ENCODE data around the gene MAML3.

MAML3 gene

GRCh38 chr4:140123666-140124377 lies 30.2 kb downstream of the MAML3 start:
- no peak overlapping the region for H3K4me3 ChIP-seq (ENCODE audit: low read depth in 1 of 2, low read length in 2 of 2)
- no peak overlapping the region for H3K27ac ChIP-seq (ENCODE audit: low read length)
- no peaks in the 10 kb centered on the region for H3K36me3 ChIP-seq (ENCODE audit: control insufficient read depth in 1 of 2, insufficient read depth in 2 of 2, low read length in 2 of 2)
- no peaks in the 10 kb centered on the region for H3K27me3 ChIP-seq (ENCODE audit: low read depth, low read length)
- H3K9me3 ChIP-seq (ENCODE audit: control insufficient read depth in 1 of 2, low read length in 2 of 2) = no peaks in the 10 kb centered on the region
- no peaks in the 10 kb centered on the region for H3K4me1 ChIP-seq (ENCODE audit: control insufficient read depth in 1 of 2, insufficient read depth in 2 of 2, low read length in 2 of 2)

DNA sequence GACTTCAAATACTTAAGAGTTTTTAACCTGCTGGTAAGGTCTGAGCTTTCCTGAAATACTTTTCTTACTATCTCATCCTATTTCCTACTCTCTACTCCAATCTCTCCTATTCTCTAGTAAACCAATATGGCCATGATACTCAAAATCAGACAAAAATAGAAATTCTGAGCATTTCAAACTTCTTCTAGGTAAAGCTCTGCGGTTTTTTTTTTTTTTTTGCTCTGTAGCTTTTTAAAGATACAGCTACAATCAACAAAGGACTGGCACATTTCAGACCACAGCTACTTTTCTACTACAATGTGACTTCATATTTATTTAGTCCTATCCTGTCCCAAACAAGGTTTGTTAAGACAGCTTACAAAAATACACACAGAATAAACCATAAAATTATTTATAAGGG lies 31.1 kb downstream of the MAML3 start:
- Histone ChIP-seq H3K4me1 (ENCODE audit: control insufficient read depth in 1 of 2, insufficient read depth in 2 of 2, low read length in 2 of 2) (no peaks in the 10 kb centered on the region), H3K27me3 (ENCODE audit: low read depth, low read length) (no peaks in the 10 kb centered on the region), H3K27ac (ENCODE audit: low read length) (no peak overlapping the region), H3K36me3 (ENCODE audit: control insufficient read depth in 1 of 2, insufficient read depth in 2 of 2, low read length in 2 of 2) (no peaks in the 10 kb centered on the region), H3K4me3 (ENCODE audit: low read depth in 1 of 2, low read length in 2 of 2) (no peak overlapping the region), H3K9me3 (ENCODE audit: control insufficient read depth in 1 of 2, low read length in 2 of 2) (no peaks in the 10 kb centered on the region)

DNA sequence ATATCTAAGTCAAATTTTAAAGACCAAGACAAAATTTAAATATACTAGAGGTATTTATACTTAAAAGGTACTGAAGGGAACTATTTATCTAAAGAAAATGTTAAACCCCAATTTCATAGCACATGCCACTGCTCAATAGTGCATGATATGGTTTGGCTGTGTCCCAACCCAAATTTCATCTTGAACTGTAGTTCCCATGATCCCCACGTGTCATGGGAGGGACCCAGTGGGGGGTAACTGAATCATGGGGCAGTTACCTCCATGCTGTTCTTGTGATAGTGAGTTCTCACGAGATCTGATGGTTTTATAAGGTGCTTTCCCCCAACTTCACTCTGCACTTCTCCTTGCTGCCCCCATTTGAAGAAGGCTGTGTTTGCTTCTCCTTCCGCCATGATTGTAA lies 32.3 kb downstream of the MAML3 start:
- H3K4me1 ChIP-seq (ENCODE audit: control insufficient read depth in 1 of 2, insufficient read depth in 2 of 2, low read length in 2 of 2) = no peaks in the 10 kb centered on the region
- H3K9me3 ChIP-seq (ENCODE audit: control insufficient read depth in 1 of 2, low read length in 2 of 2) = no peaks in the 10 kb centered on the region
- no peak overlapping the region for H3K4me3 ChIP-seq (ENCODE audit: low read depth in 1 of 2, low read length in 2 of 2)
- no peaks in the 10 kb centered on the region for H3K36me3 ChIP-seq (ENCODE audit: control insufficient read depth in 1 of 2, insufficient read depth in 2 of 2, low read length in 2 of 2)
- H3K27ac ChIP-seq (ENCODE audit: low read length) = no peak overlapping the region
- no peaks in the 10 kb centered on the region for H3K27me3 ChIP-seq (ENCODE audit: low read depth, low read length)

DNA sequence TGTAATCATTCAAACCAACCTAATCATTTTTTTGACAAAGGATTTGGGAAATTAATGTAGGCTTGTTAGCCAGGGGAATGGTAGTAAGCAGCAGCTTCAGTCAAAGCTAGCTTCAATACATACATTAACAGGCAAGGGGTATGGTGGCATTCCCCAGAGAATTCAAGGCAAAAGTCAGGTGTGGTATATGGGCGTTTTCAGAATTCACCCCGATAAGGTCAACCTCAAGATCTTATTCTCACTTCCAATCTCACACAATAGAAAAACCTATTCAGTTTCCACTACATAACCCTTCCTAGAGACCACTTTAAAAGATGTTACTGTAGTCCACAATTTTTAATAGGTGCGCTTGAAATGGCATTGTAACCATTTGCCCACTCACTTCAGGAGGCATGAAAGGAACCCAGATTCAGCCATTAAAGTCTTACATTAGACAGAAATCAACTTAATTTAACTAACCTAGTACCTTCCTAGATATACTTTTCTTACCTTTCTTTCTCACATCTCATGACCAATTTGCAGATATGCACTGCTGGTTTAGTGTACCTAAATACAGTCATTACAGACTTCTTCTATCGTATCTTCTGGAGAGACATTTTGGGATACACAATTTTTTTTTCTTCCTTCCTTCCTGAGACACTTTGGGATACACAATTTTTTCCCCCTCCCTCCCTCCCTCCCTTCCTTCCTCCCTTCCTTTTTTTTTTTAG lies 34.9 kb downstream of the MAML3 start:
- Histone ChIP-seq H3K9me3 (ENCODE audit: control insufficient read depth in 1 of 2, low read length in 2 of 2) (no peaks in the 10 kb centered on the region), H3K27ac (ENCODE audit: low read length) (no peak overlapping the region), H3K4me1 (ENCODE audit: control insufficient read depth in 1 of 2, insufficient read depth in 2 of 2, low read length in 2 of 2) (no peaks in the 10 kb centered on the region), H3K36me3 (ENCODE audit: control insufficient read depth in 1 of 2, insufficient read depth in 2 of 2, low read length in 2 of 2) (no peaks in the 10 kb centered on the region), H3K27me3 (ENCODE audit: low read depth, low read length) (no peaks in the 10 kb centered on the region), H3K4me3 (ENCODE audit: low read depth in 1 of 2, low read length in 2 of 2) (no peak overlapping the region)

DNA sequence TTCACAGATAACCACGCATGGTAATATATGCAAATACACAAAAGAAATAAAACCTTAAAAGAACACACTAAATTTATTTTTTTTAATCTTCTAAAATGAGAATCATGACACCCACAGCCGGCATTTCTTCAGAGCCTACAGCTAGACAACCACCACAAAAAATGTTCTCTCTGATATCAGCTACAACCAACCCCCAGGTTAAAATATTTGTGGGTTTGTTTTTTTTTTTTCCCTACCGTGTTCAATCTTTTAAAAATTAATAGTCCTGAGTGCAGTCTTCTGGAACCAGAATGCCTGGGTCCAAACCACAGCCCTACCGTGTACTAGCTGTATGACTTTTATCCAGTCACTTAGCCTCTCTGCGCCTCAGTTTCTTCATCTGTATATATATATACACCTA lies 36.0 kb downstream of the MAML3 start:
- Histone ChIP-seq H3K4me1 (ENCODE audit: control insufficient read depth in 1 of 2, insufficient read depth in 2 of 2, low read length in 2 of 2) (no peaks in the 10 kb centered on the region), H3K4me3 (ENCODE audit: low read depth in 1 of 2, low read length in 2 of 2) (no peak overlapping the region), H3K9me3 (ENCODE audit: control insufficient read depth in 1 of 2, low read length in 2 of 2) (no peaks in the 10 kb centered on the region), H3K36me3 (ENCODE audit: control insufficient read depth in 1 of 2, insufficient read depth in 2 of 2, low read length in 2 of 2) (no peaks in the 10 kb centered on the region), H3K27me3 (ENCODE audit: low read depth, low read length) (no peaks in the 10 kb centered on the region), H3K27ac (ENCODE audit: low read length) (no peak overlapping the region)

- Histone ChIP-seq H3K36me3 (ENCODE audit: control insufficient read depth in 1 of 2, insufficient read depth in 2 of 2, low read length in 2 of 2) (no peaks in the 10 kb centered on the region), H3K27me3 (ENCODE audit: low read depth, low read length) (no peaks in the 10 kb centered on the region), H3K4me1 (ENCODE audit: control insufficient read depth in 1 of 2, insufficient read depth in 2 of 2, low read length in 2 of 2) (no peaks in the 10 kb centered on the region), H3K9me3 (ENCODE audit: control insufficient read depth in 1 of 2, low read length in 2 of 2) (no peaks in the 10 kb centered on the region), H3K4me3 (ENCODE audit: low read depth in 1 of 2, low read length in 2 of 2) (no peak overlapping the region), H3K27ac (ENCODE audit: low read length) (no peak overlapping the region)
Measured at GRCh38 chr4:140116442-140117104, 37.4 kb downstream of the MAML3 start.

DNA sequence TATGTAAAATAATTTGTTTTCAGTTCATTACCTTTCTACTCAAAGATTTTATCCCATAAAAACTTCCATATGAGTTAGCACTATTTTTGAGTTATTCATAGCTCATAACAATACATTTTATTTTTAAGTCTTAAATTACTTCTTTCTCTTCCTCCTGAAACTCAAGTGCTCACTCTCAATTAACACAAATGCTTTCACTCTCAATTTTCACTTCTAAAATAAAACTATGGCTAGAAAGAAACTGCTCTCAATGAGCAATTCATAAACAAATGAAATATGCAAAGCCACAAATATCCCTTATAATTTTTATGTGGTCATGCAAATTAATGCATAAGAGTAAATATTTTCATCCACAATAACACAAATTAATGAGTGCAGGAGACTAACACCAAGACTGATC lies 38.8 kb downstream of the MAML3 start:
- H3K4me3 ChIP-seq (ENCODE audit: low read depth in 1 of 2, low read length in 2 of 2) = no peak overlapping the region
- H3K4me1 ChIP-seq (ENCODE audit: control insufficient read depth in 1 of 2, insufficient read depth in 2 of 2, low read length in 2 of 2) = no peaks in the 10 kb centered on the region
- H3K27me3 ChIP-seq (ENCODE audit: low read depth, low read length) = no peaks in the 10 kb centered on the region
- no peaks in the 10 kb centered on the region for H3K9me3 ChIP-seq (ENCODE audit: control insufficient read depth in 1 of 2, low read length in 2 of 2)
- no peak overlapping the region for H3K27ac ChIP-seq (ENCODE audit: low read length)
- H3K36me3 ChIP-seq (ENCODE audit: control insufficient read depth in 1 of 2, insufficient read depth in 2 of 2, low read length in 2 of 2) = no peaks in the 10 kb centered on the region

DNA sequence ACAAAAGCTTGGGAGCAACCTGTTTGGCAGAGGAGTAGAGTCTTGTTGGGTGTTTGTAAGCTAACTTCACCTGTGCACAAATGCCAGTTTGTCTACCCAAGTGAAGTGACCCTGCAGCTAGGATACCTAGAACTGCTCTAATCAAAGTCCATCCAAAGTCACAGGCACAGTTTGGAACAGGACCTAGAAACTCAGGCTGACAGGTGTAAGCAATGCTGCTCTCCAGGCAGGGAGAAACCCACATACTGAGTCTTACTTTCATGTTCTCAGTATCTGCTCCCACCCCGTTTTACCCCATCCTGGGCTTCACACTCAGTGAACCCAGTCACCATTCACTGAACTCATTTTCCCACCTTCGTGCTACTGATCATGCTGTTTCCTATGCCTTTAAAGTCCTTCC lies 40.3 kb downstream of the MAML3 start:
- Histone ChIP-seq H3K4me3 (ENCODE audit: low read depth in 1 of 2, low read length in 2 of 2) (no peak overlapping the region), H3K36me3 (ENCODE audit: control insufficient read depth in 1 of 2, insufficient read depth in 2 of 2, low read length in 2 of 2) (no peaks in the 10 kb centered on the region), H3K27me3 (ENCODE audit: low read depth, low read length) (no peaks in the 10 kb centered on the region), H3K9me3 (ENCODE audit: control insufficient read depth in 1 of 2, low read length in 2 of 2) (no peaks in the 10 kb centered on the region), H3K4me1 (ENCODE audit: control insufficient read depth in 1 of 2, insufficient read depth in 2 of 2, low read length in 2 of 2) (no peaks in the 10 kb centered on the region), H3K27ac (ENCODE audit: low read length) (no peak overlapping the region)

DNA sequence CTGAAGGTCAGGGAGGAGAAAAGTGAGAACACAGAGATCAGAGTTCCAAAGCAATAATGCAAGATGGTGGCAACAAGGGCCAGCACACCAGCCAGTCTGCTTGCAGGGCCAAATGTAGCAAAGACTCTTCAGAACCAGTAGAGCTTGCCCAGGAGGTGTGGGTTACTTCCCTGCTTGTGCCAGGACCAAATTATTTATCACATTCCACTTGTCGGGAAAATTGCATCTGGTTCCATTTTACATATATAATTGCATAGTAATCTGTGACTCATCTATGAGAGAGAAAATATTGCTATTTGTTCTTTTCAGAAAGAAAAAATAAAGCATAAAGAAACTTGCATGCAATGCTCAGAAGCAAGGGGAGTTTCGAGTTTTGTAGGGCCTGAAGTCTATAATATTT lies 41.4 kb downstream of the MAML3 start:
- no peaks in the 10 kb centered on the region for H3K4me1 ChIP-seq (ENCODE audit: control insufficient read depth in 1 of 2, insufficient read depth in 2 of 2, low read length in 2 of 2)
- no peaks in the 10 kb centered on the region for H3K27me3 ChIP-seq (ENCODE audit: low read depth, low read length)
- no peak overlapping the region for H3K27ac ChIP-seq (ENCODE audit: low read length)
- H3K4me3 ChIP-seq (ENCODE audit: low read depth in 1 of 2, low read length in 2 of 2) = no peak overlapping the region
- no peaks in the 10 kb centered on the region for H3K36me3 ChIP-seq (ENCODE audit: control insufficient read depth in 1 of 2, insufficient read depth in 2 of 2, low read length in 2 of 2)
- H3K9me3 ChIP-seq (ENCODE audit: control insufficient read depth in 1 of 2, low read length in 2 of 2) = no peaks in the 10 kb centered on the region

DNA sequence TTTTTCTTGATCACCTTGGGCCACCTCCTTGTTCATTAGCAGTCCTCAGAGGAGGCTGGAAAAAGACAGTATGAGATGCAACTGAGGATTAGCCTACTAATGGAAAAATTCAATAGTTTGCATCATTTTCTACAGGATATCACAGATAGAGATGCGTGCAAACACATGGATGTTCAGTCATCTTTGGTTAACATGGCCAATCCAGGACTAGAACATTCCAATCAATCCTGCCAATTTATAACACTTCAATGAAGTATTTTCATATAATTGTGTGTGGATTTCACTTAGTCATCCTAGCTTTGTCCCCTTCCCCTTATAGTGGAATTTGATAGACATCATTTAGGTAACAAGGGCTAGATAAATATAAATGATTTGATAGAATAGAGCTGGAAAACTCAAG lies 42.7 kb downstream of the MAML3 start:
- no peak overlapping the region for H3K27ac ChIP-seq (ENCODE audit: low read length)
- H3K4me3 ChIP-seq (ENCODE audit: low read depth in 1 of 2, low read length in 2 of 2) = no peak overlapping the region
- H3K9me3 ChIP-seq (ENCODE audit: control insufficient read depth in 1 of 2, low read length in 2 of 2) = no peaks in the 10 kb centered on the region
- no peaks in the 10 kb centered on the region for H3K27me3 ChIP-seq (ENCODE audit: low read depth, low read length)
- no peaks in the 10 kb centered on the region for H3K36me3 ChIP-seq (ENCODE audit: control insufficient read depth in 1 of 2, insufficient read depth in 2 of 2, low read length in 2 of 2)
- no peaks in the 10 kb centered on the region for H3K4me1 ChIP-seq (ENCODE audit: control insufficient read depth in 1 of 2, insufficient read depth in 2 of 2, low read length in 2 of 2)

DNA sequence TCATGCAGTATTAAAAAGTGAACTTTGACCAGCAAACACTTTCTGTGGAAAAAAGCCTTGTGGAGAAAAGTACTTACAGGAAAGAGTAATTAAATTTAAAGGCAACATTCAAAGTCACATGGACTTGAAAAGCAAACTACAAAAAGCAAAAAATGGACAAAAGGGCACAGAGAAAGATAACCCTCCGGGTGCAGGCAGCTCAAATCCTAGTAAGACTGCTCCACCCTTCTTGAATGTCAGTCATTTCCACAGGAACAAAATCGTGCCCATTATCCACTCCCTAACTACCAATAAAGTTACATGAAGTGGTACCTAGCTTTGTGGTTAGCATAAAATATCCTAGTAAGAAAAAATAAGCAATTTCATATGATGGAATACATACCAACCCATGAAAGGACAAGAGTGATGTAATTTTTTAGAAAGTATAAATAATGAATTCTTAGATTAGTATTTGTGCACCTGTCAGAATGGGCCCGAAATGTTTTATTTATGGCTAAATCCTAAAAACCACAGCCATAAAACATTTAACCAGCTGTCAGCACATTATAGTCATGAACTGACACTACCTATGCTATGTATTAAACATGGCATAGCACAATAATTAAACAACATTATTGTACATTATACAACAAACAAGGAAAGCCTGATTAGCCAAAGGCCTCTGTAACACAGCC lies 43.3 kb downstream of the MAML3 start:
- Histone ChIP-seq H3K36me3 (ENCODE audit: control insufficient read depth in 1 of 2, insufficient read depth in 2 of 2, low read length in 2 of 2) (no peaks in the 10 kb centered on the region), H3K4me1 (ENCODE audit: control insufficient read depth in 1 of 2, insufficient read depth in 2 of 2, low read length in 2 of 2) (no peaks in the 10 kb centered on the region), H3K9me3 (ENCODE audit: control insufficient read depth in 1 of 2, low read length in 2 of 2) (no peaks in the 10 kb centered on the region), H3K4me3 (ENCODE audit: low read depth in 1 of 2, low read length in 2 of 2) (no peak overlapping the region), H3K27me3 (ENCODE audit: low read depth, low read length) (no peaks in the 10 kb centered on the region), H3K27ac (ENCODE audit: low read length) (no peak overlapping the region)
